ENCODE results near the gene ADGRG4. TPM values are rescaled to one million over a fixed set of nuclear protein-coding genes. Genes with fewer than 3 reads are reported as not detected.

The ADGRG4 gene
- total RNA-seq, 1 experiment from 2014 or later = not detected

DNA sequence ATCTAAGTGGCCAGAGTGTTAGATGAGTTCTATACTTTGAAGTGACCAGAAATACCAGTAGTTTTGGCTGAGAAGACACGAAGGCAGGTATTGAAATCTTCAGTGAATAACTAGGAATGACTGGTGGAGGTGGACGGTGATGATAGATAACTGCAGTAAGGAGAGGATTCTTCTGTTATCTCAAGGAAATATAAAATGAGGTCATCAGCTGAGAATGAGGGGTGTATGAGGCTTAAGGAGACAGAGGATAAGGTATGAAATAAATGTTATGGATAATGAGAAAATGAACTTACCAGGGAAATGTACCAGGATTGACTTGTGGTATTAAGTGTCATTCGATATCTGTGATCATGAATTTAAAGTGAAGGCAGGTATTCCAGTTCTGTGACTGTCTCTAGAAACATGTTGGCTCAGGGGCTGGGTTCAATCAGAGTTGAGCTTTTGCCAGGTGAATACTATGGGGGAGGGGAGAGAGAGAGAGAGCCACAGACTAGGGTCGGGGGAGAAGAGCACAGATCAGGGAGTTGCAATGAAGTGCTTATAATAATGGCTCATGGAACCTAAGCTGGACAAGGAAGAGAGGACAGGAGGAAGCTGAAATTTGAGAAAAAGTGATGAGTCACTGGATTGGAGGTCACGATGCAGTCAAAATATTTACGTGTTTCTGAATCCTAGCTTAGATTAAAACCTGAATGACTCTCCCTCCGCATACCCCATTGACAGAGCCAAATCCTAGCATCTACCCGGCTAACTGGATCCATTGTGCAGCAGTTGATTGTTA, 149.5 kb downstream of the ADGRG4 start:
- no peak for DNase-seq (ENCODE audit: low spot score)
- in situ Hi-C loops (cut with HindIII; ENCODE audit: low sequenced_read_pairs) = no loop called here

DNA sequence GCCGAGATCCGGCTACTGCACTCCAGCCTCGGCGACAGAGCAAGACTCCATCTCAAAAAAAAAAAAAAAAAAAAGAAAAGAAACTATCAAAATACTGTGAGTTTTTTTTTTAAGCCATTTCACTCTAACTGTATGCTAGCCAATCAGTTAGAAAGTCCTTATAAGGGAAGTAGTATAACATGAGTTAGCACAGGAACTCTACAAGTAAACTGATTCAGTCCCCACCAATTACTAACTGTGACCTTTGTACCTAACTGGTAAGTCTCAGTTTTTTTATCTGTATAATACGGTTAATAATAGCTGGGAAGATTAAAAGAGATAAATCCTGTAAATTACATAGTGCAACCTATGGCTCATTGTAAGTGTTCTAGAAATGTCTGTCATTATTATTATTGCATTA, 151.9 kb downstream of the ADGRG4 start:
- in situ Hi-C loops (cut with HindIII; ENCODE audit: low sequenced_read_pairs) = no loop called here

DNA sequence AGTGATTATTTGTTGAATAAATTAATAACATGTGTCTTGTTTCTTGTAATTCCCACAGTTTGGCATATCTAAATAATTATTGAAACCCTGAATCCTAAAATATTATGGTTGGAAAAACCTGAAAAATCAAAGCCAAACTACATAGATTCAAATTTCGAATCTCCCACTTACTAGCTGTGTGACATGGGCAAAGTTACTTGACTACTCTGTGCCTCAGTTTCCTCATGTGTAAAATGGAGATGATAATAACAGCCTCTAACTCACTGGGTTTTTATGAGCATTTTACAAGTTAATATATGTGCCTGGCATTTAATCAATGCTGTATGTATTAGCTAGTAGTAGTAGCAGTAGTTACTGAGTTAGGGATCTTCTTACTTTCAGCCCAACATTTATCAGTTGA, 152.4 kb downstream of the ADGRG4 start:
- in situ Hi-C loops (cut with HindIII; ENCODE audit: low sequenced_read_pairs) = no loop called here

More for the DNA sequence above, 151.9 kb downstream of the ADGRG4 start:
- no peak for DNase-seq (ENCODE audit: low spot score)

GRCh38 chrX:136453771-136454170, 153.0 kb downstream of the ADGRG4 start:
- DNase-seq (ENCODE audit: low spot score) = no peak
- in situ Hi-C loops (cut with HindIII; ENCODE audit: low sequenced_read_pairs) = no loop called here

More for the DNA sequence above, 152.4 kb downstream of the ADGRG4 start:
- no peak for DNase-seq (ENCODE audit: low spot score)

- in situ Hi-C loops (cut with HindIII; ENCODE audit: low sequenced_read_pairs) = no loop called here
- no peak for DNase-seq (ENCODE audit: low spot score)
These were observed 155.4 kb downstream of the ADGRG4 start for GRCh38 chrX:136456133-136456532.

- no peak for DNase-seq (ENCODE audit: low spot score)
- in situ Hi-C loops (cut with HindIII; ENCODE audit: low sequenced_read_pairs) = no loop called here
These were observed 156.6 kb downstream of the ADGRG4 start for GRCh38 chrX:136457303-136457917.

DNA sequence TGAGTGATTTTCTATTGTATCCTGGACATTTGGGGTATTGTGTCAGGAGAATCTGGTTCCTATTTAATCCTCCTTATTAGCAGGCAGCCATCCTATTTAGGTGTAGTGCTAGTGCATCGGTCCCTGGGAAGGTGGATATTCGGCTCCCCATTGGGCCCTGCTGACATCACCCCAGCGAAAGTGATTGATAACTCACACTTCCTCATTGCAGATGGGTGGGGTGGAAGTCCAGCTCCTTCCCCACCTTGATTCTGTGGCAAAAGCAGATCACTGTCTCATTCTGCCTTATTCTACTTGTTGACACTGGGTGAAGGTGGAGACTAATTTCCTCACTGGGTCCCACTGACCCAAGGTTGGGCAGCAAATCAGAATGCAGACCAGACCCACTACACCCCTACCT, 163.8 kb downstream of the ADGRG4 start:
- DNase-seq (ENCODE audit: low spot score) = no peak
- in situ Hi-C loops (cut with HindIII; ENCODE audit: low sequenced_read_pairs) = no loop called here

Other genes with a start within 250 kb of the ADGRG4 start
- gene FHL1, start 153.4 kb upstream of the ADGRG4 start, total RNA-seq (2014; rRNA removed; shearing (Covaris generic)) = 4.5 and 5.1 TPM in 2 replicates
- gene MAP7D3, start 49.6 kb upstream of the ADGRG4 start, total RNA-seq (2014; rRNA removed; shearing (Covaris generic)) = 9.0 and 12.9 TPM in 2 replicates
- not detected in 2 replicates for gene BRS3, start 187.0 kb downstream of the ADGRG4 start, total RNA-seq (2014; rRNA removed; shearing (Covaris generic))
- gene HTATSF1, start 196.6 kb downstream of the ADGRG4 start, total RNA-seq (2014; rRNA removed; shearing (Covaris generic)) = 26.3 and 49.9 TPM in 2 replicates
- not detected in 2 replicates for gene VGLL1, start 231.3 kb downstream of the ADGRG4 start, total RNA-seq (2014; rRNA removed; shearing (Covaris generic))